ENCODE data around the gene CNBP. TPM values are rescaled to one million over a fixed set of nuclear protein-coding genes. Genes with fewer than 3 reads are reported as not detected.

Gene CNBP
- total and polyA plus RNA-seq, 2 of the 13 experiments (the other 11 are each of a cell fraction or from before 2014, with no cell fraction given) = 282 to 354 TPM

- peak; percentile 18 for TF ChIP-seq XRCC5 (optimal IDR thresholded peaks at IDR 0.05; ENCODE audit: low read length)
- 0 out of 2 replicates have a peak, but pooled peaks have one; percentile 34 for TF ChIP-seq SIN3A (IDR thresholded peaks at IDR 0.05; ENCODE audit: borderline replicate concordance, low read depth, low read length)
- TF ChIP-seq SALL1 (CRISPR knock-in tag; IDR thresholded peaks at IDR 0.05) = peak; percentile 26; the same call in 1 of the 2 replicates
- TF ChIP-seq KDM5B (CRISPR knock-in tag; IDR thresholded peaks at IDR 0.05; ENCODE audit: borderline replicate concordance) = peak; percentile 66; the same call in 1 of the 2 replicates
- 0 out of 2 replicates have a peak, but pooled peaks have one; percentile 22 for TF ChIP-seq BORCS8-MEF2B (CRISPR knock-in tag; IDR thresholded peaks at IDR 0.05)
- TF ChIP-seq, protein P1, sequence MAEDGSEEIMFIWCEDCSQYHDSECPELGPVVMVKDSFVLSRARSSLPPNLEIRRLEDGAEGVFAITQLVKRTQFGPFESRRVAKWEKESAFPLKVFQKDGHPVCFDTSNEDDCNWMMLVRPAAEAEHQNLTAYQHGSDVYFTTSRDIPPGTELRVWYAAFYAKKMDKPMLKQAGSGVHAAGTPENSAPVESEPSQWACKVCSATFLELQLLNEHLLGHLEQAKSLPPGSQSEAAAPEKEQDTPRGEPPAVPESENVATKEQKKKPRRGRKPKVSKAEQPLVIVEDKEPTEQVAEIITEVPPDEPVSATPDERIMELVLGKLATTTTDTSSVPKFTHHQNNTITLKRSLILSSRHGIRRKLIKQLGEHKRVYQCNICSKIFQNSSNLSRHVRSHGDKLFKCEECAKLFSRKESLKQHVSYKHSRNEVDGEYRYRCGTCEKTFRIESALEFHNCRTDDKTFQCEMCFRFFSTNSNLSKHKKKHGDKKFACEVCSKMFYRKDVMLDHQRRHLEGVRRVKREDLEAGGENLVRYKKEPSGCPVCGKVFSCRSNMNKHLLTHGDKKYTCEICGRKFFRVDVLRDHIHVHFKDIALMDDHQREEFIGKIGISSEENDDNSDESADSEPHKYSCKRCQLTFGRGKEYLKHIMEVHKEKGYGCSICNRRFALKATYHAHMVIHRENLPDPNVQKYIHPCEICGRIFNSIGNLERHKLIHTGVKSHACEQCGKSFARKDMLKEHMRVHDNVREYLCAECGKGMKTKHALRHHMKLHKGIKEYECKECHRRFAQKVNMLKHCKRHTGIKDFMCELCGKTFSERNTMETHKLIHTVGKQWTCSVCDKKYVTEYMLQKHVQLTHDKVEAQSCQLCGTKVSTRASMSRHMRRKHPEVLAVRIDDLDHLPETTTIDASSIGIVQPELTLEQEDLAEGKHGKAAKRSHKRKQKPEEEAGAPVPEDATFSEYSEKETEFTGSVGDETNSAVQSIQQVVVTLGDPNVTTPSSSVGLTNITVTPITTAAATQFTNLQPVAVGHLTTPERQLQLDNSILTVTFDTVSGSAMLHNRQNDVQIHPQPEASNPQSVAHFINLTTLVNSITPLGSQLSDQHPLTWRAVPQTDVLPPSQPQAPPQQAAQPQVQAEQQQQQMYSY (CRISPR knock-in tag; IDR thresholded peaks at IDR 0.05) = no peak
- no peak for TF ChIP-seq JUND (CRISPR knock-in tag; IDR thresholded peaks at IDR 0.05)
- 0 out of 2 replicates have a peak, but pooled peaks have one; percentile 70 for TF ChIP-seq ZMAT3 (CRISPR knock-in tag; conservative IDR thresholded peaks at IDR 0.05)
- no peak for TF ChIP-seq ZFP36L2 (CRISPR knock-in tag; IDR thresholded peaks at IDR 0.05)
- TF ChIP-seq THAP8 (CRISPR knock-in tag; IDR thresholded peaks at IDR 0.05; ENCODE audit: borderline replicate concordance) = no peak
- TF ChIP-seq ATF1 (CRISPR knock-in tag; IDR thresholded peaks at IDR 0.05) = no peak
- no peak for TF ChIP-seq ZNF205 (CRISPR knock-in tag; IDR thresholded peaks at IDR 0.05)
- no peak for TF ChIP-seq ZNF619 (CRISPR knock-in tag; IDR thresholded peaks at IDR 0.05)
- no peak for TF ChIP-seq BCL6 (CRISPR knock-in tag; IDR thresholded peaks at IDR 0.05)
- no peak for TF ChIP-seq ZNF7 (CRISPR knock-in tag; IDR thresholded peaks at IDR 0.05)
- TF ChIP-seq HNRNPK (IDR thresholded peaks at IDR 0.05; ENCODE audit: low read depth, low read length, poor library complexity, severe bottlenecking) = peak; percentile 6
- no peak for TF ChIP-seq CERS6 (CRISPR knock-in tag; IDR thresholded peaks at IDR 0.05)
- peak; percentile 81; the same call in 1 of the 2 replicates for TF ChIP-seq ZNF558 (CRISPR knock-in tag; IDR thresholded peaks at IDR 0.05; ENCODE audit: borderline replicate concordance)
- TF ChIP-seq GMEB1 (CRISPR knock-in tag; IDR thresholded peaks at IDR 0.05; ENCODE audit: borderline replicate concordance) = no peak
- TF ChIP-seq, protein P2, sequence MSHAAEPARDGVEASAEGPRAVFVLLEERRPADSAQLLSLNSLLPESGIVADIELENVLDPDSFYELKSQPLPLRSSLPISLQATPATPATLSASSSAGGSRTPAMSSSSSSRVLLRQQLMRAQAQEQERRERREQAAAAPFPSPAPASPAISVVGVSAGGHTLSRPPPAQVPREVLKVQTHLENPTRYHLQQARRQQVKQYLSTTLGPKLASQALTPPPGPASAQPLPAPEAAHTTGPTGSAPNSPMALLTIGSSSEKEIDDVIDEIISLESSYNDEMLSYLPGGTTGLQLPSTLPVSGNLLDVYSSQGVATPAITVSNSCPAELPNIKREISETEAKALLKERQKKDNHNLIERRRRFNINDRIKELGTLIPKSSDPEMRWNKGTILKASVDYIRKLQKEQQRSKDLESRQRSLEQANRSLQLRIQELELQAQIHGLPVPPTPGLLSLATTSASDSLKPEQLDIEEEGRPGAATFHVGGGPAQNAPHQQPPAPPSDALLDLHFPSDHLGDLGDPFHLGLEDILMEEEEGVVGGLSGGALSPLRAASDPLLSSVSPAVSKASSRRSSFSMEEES (CRISPR knock-in tag; IDR thresholded peaks at IDR 0.05) = no peak
- TF ChIP-seq KDM3A (CRISPR knock-in tag; IDR thresholded peaks at IDR 0.05; ENCODE audit: low read depth) = no peak
- peak; percentile 62; the same call in 1 of the 2 replicates for TF ChIP-seq ZNF225 (CRISPR knock-in tag; IDR thresholded peaks at IDR 0.05)
Measured at GRCh38 chr3:129122412-129123011, 61.2 kb downstream of the CNBP start (continued).

Data from HepG2 (cell line).